HEK293T (cell line): ENCODE results near the gene SMAD3.

Experiments
- CTCF ChIA-PET: fragments of 350-600 bp; formaldehyde crosslinking; extraction: SDS; loops from one replicate; lab custom pipeline; 2021; ENCODE audit warnings: antibody characterized with exemption, inconsistent platforms; lab: Yijun Ruan, JAX
- POLR2A ChIA-PET: fragments of 350-600 bp; formaldehyde crosslinking; extraction: SDS; loops from one replicate; lab custom pipeline; 2020; ENCODE audit warnings: antibody characterized with exemption, inconsistent platforms; lab: Yijun Ruan, JAX
- DNase-seq: peaks from one replicate; pipeline ENCODE4 v3.0.0; 2012; ENCODE audit warnings: mixed read lengths; ENCODE audit errors: extremely low spot score
- ARNT ChIP-seq: fragments of 450-650 bp; IDR thresholded peaks from 2 replicates; pipeline ENCODE4 v1.6.1; 2017; ENCODE audit warnings: mild to moderate bottlenecking
- BHLHE40 ChIP-seq: fragments of 450-650 bp; IDR thresholded peaks from 2 replicates; pipeline ENCODE4 v1.6.1; 2016; ENCODE audit warnings: mild to moderate bottlenecking, moderate library complexity, borderline replicate concordance
- CTBP1 ChIP-seq: fragments of 450-650 bp; IDR thresholded peaks from 2 replicates; pipeline ENCODE4 v1.6.1; 2016; ENCODE audit warnings: borderline replicate concordance
- ELF4 ChIP-seq: fragments of 450-650 bp; IDR thresholded peaks from 2 replicates; pipeline ENCODE4 v1.6.1; 2017; ENCODE audit warnings: antibody characterized with exemption
- FOXA1 ChIP-seq: fragments of 450-650 bp; IDR thresholded peaks from 2 replicates; pipeline ENCODE4 v1.6.1; 2016; ENCODE audit warnings: mild to moderate bottlenecking
- FOXK2 ChIP-seq: fragments of 450-650 bp; IDR thresholded peaks from 2 replicates; pipeline ENCODE4 v1.6.1; 2016; ENCODE audit warnings: mild to moderate bottlenecking
- FOXM1 ChIP-seq: fragments of 450-650 bp; IDR thresholded peaks from 2 replicates; pipeline ENCODE4 v1.6.1; 2017; ENCODE audit warnings: mild to moderate bottlenecking, borderline replicate concordance
- HDGF ChIP-seq: fragments of 450-650 bp; IDR thresholded peaks from 2 replicates; pipeline ENCODE4 v1.6.1; 2017; ENCODE audit warnings: antibody characterized with exemption, borderline replicate concordance
- L3MBTL2 ChIP-seq: fragments of 450-650 bp; conservative IDR thresholded peaks from 2 replicates; pipeline ENCODE4 v1.6.1; 2016; ENCODE audit warnings: mild to moderate bottlenecking
- LEF1 ChIP-seq: fragments of 450-650 bp; IDR thresholded peaks from 2 replicates; pipeline ENCODE4 v1.6.1; 2017; ENCODE audit warnings: mild to moderate bottlenecking, borderline replicate concordance
- NFRKB ChIP-seq: fragments of 450-650 bp; IDR thresholded peaks from 2 replicates; pipeline ENCODE4 v1.6.1; 2016; ENCODE audit warnings: mild to moderate bottlenecking, moderate library complexity
- SP1 ChIP-seq: fragments of 450-650 bp; IDR thresholded peaks from 2 replicates; pipeline ENCODE4 v1.6.1; 2017
- SUZ12 ChIP-seq: fragments of 450-650 bp; IDR thresholded peaks from 2 replicates; pipeline ENCODE4 v1.6.1; 2016; ENCODE audit warnings: mild to moderate bottlenecking
- TARDBP ChIP-seq: fragments of 450-650 bp; IDR thresholded peaks from 2 replicates; pipeline ENCODE4 v1.6.1; 2016
- ZNF384 ChIP-seq: fragments of 450-650 bp; IDR thresholded peaks from 2 replicates; pipeline ENCODE4 v1.6.1; 2016
- TF ChIP-seq, protein P1 (sequence below): fragments of 450-650 bp; IDR thresholded peaks from 2 replicates; pipeline ENCODE4 v1.6.1; 2016

Gene SMAD3

DNA sequence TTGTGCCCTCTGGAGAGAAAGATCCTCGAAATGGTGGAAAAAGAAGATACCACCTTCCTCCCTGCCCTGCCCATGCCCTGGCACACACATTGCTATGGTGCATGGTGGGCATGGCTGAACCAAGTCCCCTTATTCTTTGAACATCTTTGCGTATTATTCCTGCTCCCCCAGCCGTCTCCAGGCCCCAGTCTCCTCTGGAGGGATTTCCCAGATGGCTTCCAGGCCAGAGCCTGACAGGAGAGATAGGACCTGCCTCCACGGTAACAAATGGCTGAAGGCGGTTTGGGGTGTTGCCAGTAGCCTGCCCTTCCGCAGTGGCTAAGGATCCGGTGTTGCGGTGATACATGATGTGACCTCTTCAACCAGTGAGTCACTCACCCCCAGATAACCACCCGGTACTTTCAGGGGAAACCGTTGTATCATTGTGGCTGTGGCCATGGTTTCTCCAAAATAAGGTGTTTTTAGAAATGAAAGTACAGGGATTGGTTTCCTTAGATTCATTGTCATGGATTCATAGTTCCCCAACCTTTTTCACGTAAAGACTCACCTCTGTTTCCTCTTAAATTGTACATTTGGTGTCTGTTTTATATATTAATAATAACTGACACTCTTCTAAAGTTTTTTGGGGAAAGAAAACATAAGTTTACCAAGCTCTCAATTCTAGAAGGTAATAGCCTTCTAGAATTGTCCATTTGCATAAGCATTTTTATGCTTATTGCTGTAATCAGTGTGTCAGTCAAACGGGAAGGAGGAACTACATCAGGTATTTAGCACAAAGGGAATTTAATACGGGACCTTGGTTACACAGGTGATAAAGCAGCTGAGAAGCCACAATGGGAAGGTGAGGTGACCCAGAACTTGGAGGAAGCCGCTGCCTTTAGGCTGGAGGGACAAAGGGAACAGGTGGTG, 25.9 kb downstream of the SMAD3 start:
- CTCF ChIA-PET: interaction anchor here (0.6 kb wide), 1 partner anchor 648 kb away, joined by 3 read pairs; no protein-coding TSS in a partner anchor
- TF ChIP-seq BHLHE40: no peak
- no peak for TF ChIP-seq CTBP1
- TF ChIP-seq TARDBP: no peak
- TF ChIP-seq ELF4: no peak
- TF ChIP-seq FOXA1: no peak
- TF ChIP-seq, protein P1, sequence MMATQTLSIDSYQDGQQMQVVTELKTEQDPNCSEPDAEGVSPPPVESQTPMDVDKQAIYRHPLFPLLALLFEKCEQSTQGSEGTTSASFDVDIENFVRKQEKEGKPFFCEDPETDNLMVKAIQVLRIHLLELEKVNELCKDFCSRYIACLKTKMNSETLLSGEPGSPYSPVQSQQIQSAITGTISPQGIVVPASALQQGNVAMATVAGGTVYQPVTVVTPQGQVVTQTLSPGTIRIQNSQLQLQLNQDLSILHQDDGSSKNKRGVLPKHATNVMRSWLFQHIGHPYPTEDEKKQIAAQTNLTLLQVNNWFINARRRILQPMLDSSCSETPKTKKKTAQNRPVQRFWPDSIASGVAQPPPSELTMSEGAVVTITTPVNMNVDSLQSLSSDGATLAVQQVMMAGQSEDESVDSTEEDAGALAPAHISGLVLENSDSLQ: no peak
- no peak for TF ChIP-seq FOXM1
- no peak for TF ChIP-seq ARNT
- TF ChIP-seq LEF1: no peak
- DNase-seq: no peak
- POLR2A ChIA-PET: no interaction called here

DNA sequence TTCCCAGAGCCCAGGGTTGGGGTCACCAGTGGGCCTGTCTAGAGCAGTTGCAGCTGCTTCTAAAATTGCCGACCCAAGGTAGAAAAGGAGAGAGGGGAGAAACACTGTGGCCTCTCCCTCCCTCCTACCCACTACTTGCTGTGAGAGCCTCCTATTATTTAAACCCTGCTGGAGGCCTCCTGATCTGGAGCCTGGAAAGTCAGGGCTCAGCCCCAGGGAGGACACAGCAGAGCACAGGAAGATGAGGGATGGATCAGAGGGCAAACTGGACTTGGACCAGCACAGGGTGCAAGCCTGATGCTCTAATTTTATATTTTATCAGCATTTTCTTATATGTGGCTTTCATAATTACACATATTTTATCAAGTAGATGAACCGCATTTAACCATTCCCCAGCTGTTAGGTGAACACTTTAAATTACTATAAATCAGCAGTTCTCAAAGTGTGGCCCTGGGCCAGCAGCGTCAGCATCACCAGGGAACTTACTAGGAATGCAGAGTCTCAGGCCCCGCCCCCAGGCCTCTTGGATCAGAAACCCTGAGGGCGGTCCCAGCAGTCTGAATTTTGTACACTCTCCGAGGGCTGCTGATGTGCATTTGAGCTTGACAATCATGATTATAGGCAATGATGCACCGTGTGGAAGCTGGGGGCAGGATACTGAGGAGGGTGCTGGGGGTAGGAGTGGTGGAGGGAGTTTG, 26.7 kb downstream of the SMAD3 start:
- ChIA-PET POLR2A (no interaction called here), CTCF (no interaction called here)
- DNase-seq: no peak
- TF ChIP-seq TARDBP (no peak), ZNF384 (no peak), NFRKB (no peak), ELF4 (no peak), HDGF (no peak), FOXM1 (no peak), FOXA1 (no peak)

DNA sequence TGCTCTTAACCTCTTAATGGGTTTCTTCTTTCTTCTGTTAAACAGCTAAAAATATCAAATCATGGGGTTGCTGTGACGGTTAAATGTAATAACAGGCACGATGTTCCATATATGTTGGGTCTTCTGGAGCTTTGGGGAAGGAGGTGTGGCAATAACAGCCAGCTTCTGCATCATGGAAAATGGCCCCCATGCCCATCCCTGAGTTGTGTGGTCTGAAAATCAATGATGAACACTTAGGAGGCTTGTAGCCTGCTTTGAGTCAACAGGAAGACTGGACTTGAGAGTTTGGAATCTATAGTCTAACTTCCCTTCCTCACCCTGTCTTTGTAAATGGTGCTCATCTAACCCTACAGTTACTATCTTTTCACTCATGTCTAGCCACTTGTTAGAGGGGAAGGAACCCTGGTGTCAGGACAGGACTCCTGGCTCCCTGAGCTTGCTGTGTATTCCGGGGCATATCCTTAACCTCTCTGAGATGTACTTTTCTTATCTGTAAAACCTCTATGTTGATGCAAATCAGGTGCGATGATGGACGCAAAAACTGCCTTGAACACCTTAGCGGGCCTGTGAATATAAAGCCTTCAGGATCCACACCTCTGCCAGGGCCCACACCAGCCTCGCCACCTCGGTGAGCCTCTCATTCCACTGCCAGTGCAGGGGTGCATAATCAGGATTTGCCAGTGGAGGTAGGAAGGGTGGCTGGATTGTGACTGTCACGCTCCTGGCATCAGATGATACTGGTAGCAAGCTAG, 27.5 kb downstream of the SMAD3 start:
- CTCF ChIA-PET: no interaction called here
- POLR2A ChIA-PET: no interaction called here
- no peak for DNase-seq

DNA sequence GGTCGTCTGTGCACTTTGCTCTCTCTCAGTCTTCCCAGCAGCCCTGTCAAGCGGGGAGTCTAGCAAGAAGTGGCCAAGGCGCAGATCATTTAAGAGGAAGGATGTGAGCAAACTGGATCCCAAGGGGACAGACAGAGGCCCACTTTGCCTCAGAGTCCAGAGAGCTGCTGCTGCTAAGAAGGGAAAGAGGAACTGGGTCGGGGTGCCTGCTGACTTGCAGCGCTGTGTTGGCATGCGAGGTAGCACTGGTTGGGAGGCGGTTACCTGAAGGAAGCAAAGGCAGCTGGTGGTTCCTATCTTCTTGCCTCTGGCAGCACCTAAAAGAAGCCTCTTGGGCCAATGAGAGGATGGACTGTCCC, 28.1 kb downstream of the SMAD3 start:
- no peak for DNase-seq
- ChIA-PET CTCF (no interaction called here), POLR2A (no interaction called here)
- TF ChIP-seq ARNT (no peak), SP1 (no peak), NFRKB (no peak), BHLHE40 (no peak), CTBP1 (no peak), FOXA1 (no peak), HDGF (no peak), FOXM1 (no peak), L3MBTL2 (no peak), TARDBP (no peak), FOXK2 (no peak), ZNF384 (no peak), LEF1 (no peak), ELF4 (no peak), SUZ12 (no peak)
- TF ChIP-seq, protein P1: no peak

More for the DNA sequence above, 27.5 kb downstream of the SMAD3 start:
- TF ChIP-seq ELF4 (no peak), HDGF (no peak), NFRKB (no peak), CTBP1 (no peak), BHLHE40 (no peak), SUZ12 (no peak), FOXK2 (no peak), FOXA1 (no peak), ARNT (no peak), SP1 (no peak), LEF1 (no peak), L3MBTL2 (no peak), FOXM1 (no peak), TARDBP (no peak), ZNF384 (no peak)
- TF ChIP-seq, protein P1: no peak

DNA sequence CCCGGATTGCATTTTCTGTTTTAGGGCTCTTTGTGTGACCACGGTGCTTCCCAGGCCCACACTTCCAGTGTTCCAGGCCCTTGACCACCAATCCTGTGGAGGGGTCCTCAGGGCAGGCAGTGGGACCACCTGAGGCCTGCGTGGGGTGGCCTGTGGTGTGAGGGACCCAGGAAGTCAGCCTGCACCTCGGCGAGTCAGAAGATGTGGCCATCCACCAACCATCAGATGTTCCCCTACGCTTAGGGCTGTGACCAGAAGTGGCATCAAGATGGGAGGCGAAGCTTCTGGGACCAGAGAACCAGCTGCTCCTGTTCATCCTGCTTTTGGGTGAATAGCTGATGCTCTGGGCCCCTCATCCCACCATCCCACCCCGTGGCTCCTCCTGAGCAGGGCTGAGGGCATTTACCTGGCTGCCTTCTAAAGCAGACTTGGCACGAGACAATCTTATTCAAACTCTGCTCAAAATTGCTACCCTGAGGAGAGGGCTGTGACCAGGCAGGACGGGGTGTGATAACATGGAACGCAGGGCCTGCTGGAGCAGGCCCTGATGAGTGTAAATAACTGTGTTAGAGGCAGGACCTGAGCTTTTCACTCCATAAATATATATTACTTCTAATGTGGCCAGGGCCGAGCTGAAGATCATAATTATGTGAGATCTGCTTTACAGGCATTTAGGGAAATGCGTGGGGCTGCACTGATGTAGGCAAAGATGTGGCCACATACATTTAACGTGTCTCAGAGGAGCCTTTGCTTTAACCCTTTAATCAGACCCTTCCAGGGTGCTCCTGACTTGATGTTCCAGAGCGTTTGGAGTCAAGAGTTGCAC, 28.8 kb downstream of the SMAD3 start:
- no peak for TF ChIP-seq NFRKB
- no peak for TF ChIP-seq HDGF
- no peak for TF ChIP-seq ARNT
- no peak for TF ChIP-seq ELF4
- no peak for TF ChIP-seq FOXA1
- TF ChIP-seq L3MBTL2: no peak
- TF ChIP-seq, protein P1: no peak
- TF ChIP-seq LEF1: no peak
- TF ChIP-seq SP1: no peak
- no peak for TF ChIP-seq ZNF384
- no peak for TF ChIP-seq FOXM1
- POLR2A ChIA-PET: no interaction called here
- CTCF ChIA-PET: no interaction called here
- DNase-seq: no peak
